HEK293 (cell line): ENCODE results near the gene PDSS2.
"Not testable (repeated sequence)": the region's sequence is repeated elsewhere in the genome, so short reads cannot be mapped to it uniquely, and the experiment has no call there.

Experiments used
- CTCF ChIA-PET: fragments of 350-600 bp; formaldehyde crosslinking; extraction: SDS; loops from one replicate; lab custom pipeline; 2021; ENCODE audit warnings: antibody characterized with exemption; lab: Yijun Ruan, JAX
- POLR2A ChIA-PET: fragments of 300-600 bp; formaldehyde crosslinking; extraction: SDS; loops from one replicate; lab custom pipeline; 2020; ENCODE audit warnings: antibody characterized with exemption, inconsistent platforms; lab: Yijun Ruan, JAX
- H3K27ac ChIP-seq: fragments of 200-500 bp; sonication (Bioruptor generic); 2 replicates; pipeline ENCODE4 v1.5.1; 2014; ENCODE audit warnings: low read depth, low read length, control low read depth, inconsistent platforms; ENCODE audit errors: extremely low read depth
- H3K36me3 ChIP-seq, 2 experiments: fragments of 200-500 bp in 1 of 2; sonication (Bioruptor generic) in 1 of 2; 1 replicate in 1 of 2; 2 replicates in 1 of 2; pipeline ENCODE4 v1.5.1; 2014 to 2017; ENCODE audit warnings: inconsistent platforms in 2 of 2, low read length in 2 of 2; ENCODE audit not compliant: control insufficient read depth in 2 of 2, insufficient read depth in 1 of 2
- H3K4me1 ChIP-seq: fragments of 200-500 bp; sonication (Bioruptor generic); 2 replicates; pipeline ENCODE4 v1.5.1; 2014; ENCODE audit warnings: mild to moderate bottlenecking, low read length, inconsistent platforms; ENCODE audit not compliant: control insufficient read depth, insufficient read depth
- H3K4me3 ChIP-seq: 2 replicates; pipeline ENCODE4 v1.5.1; 2011; ENCODE audit warnings: low read depth, mild to moderate bottlenecking, control low read depth, low read length, moderate library complexity
- H3K9me3 ChIP-seq: fragments of 200-500 bp; sonication (Bioruptor generic); 2 replicates; pipeline ENCODE4 v1.5.1; 2014; ENCODE audit warnings: low read depth, low read length, inconsistent platforms; ENCODE audit not compliant: control insufficient read depth, insufficient read depth
- AEBP2 ChIP-seq: fragments of 450-650 bp; formaldehyde crosslinking; IDR thresholded peaks from 2 replicates; pipeline ENCODE4 v1.5.1; 2016; ENCODE audit warnings: missing biosample characterization, missing genetic modification characterization, borderline replicate concordance
- EGR2 ChIP-seq: fragments of 450-650 bp; formaldehyde crosslinking; IDR thresholded peaks from 2 replicates; pipeline ENCODE4 v1.5.1; 2016; ENCODE audit warnings: low read depth, missing biosample characterization, missing genetic modification characterization
- FEZF1 ChIP-seq: fragments of 450-650 bp; formaldehyde crosslinking; IDR thresholded peaks from 2 replicates; pipeline ENCODE4 v1.5.1; 2016; ENCODE audit warnings: missing biosample characterization, missing genetic modification characterization
- GLI2 ChIP-seq: fragments of 450-650 bp; formaldehyde crosslinking; IDR thresholded peaks from 2 replicates; pipeline ENCODE4; 2017; ENCODE audit warnings: missing biosample characterization, missing genetic modification characterization, low read depth, borderline replicate concordance
- KLF7 ChIP-seq: fragments of 450-650 bp; formaldehyde crosslinking; IDR thresholded peaks from 2 replicates; pipeline ENCODE4 v1.5.1; 2016; ENCODE audit warnings: missing biosample characterization, missing genetic modification characterization, borderline replicate concordance
- PATZ1 ChIP-seq: fragments of 450-650 bp; formaldehyde crosslinking; IDR thresholded peaks from 2 replicates; pipeline ENCODE4 v1.5.1; 2016; ENCODE audit warnings: missing biosample characterization, missing genetic modification characterization
- PRDM6 ChIP-seq: fragments of 450-650 bp; formaldehyde crosslinking; IDR thresholded peaks from 2 replicates; pipeline ENCODE4 v1.5.1; 2017; ENCODE audit warnings: missing biosample characterization, missing genetic modification characterization
- RBAK ChIP-seq: fragments of 450-650 bp; formaldehyde crosslinking; IDR thresholded peaks from 2 replicates; pipeline ENCODE4 v1.5.1; 2016; ENCODE audit warnings: missing biosample characterization, missing genetic modification characterization
- ZBTB11 ChIP-seq: fragments of 450-650 bp; formaldehyde crosslinking; conservative IDR thresholded peaks from 2 replicates; pipeline ENCODE4 v1.5.1; 2016; ENCODE audit warnings: low read depth, missing biosample characterization, missing genetic modification characterization
- ZEB2 ChIP-seq: fragments of 450-650 bp; formaldehyde crosslinking; IDR thresholded peaks from 2 replicates; pipeline ENCODE4 v1.5.1; 2016; ENCODE audit warnings: missing biosample characterization, missing genetic modification characterization
- ZNF140 ChIP-seq: fragments of 450-650 bp; formaldehyde crosslinking; IDR thresholded peaks from 2 replicates; pipeline ENCODE4 v1.5.1; 2016; ENCODE audit warnings: missing biosample characterization, missing genetic modification characterization
- ZNF169 ChIP-seq: fragments of 450-650 bp; formaldehyde crosslinking; IDR thresholded peaks from 2 replicates; pipeline ENCODE4 v1.5.1; 2016; ENCODE audit warnings: missing biosample characterization, missing genetic modification characterization
- ZNF211 ChIP-seq: fragments of 450-650 bp; formaldehyde crosslinking; IDR thresholded peaks from 2 replicates; pipeline ENCODE4 v1.5.1; 2016; ENCODE audit warnings: low read depth, missing biosample characterization, missing genetic modification characterization
- ZNF37A ChIP-seq: fragments of 450-650 bp; IDR thresholded peaks from 2 replicates; pipeline ENCODE4 v1.5.1; 2018; ENCODE audit warnings: missing biosample characterization, missing genetic modification characterization
- ZNF600 ChIP-seq: fragments of 450-650 bp; formaldehyde crosslinking; IDR thresholded peaks from 2 replicates; pipeline ENCODE4 v1.5.1; 2016; ENCODE audit warnings: missing biosample characterization, missing genetic modification characterization
- ZNF654 ChIP-seq: fragments of 450-650 bp; formaldehyde crosslinking; IDR thresholded peaks from 2 replicates; pipeline ENCODE4 v1.5.1; 2016; ENCODE audit warnings: low read depth, missing biosample characterization, missing genetic modification characterization
- ZNF664 ChIP-seq: fragments of 450-650 bp; formaldehyde crosslinking; IDR thresholded peaks from 2 replicates; pipeline ENCODE4 v1.5.1; 2016; ENCODE audit warnings: missing biosample characterization, missing genetic modification characterization
- ZSCAN30 ChIP-seq: fragments of 450-650 bp; IDR thresholded peaks from 2 replicates; pipeline ENCODE4 v1.5.1; 2018; ENCODE audit warnings: missing biosample characterization, mild to moderate bottlenecking, missing genetic modification characterization, moderate library complexity

The PDSS2 gene

GRCh38 chr6:107140581-107140980 lies 318.8 kb downstream of the PDSS2 start:
- H3K4me3 ChIP-seq = no peak overlapping the region
- POLR2A ChIA-PET = interaction anchor here (0.6 kb wide), 1 partner anchor 10 kb away, joined by 3 read pairs; no protein-coding TSS in a partner anchor
- no peak for TF ChIP-seq ZNF211 (tag by site-specific recombination)
- no peak for TF ChIP-seq ZSCAN30
- TF ChIP-seq FEZF1 (tag by site-specific recombination) = no peak
- TF ChIP-seq ZNF169 (tag by site-specific recombination) = no peak
- TF ChIP-seq EGR2 = no peak
- TF ChIP-seq PRDM6 (tag by site-specific recombination) = no peak
- no peak for TF ChIP-seq PATZ1 (tag by site-specific recombination)
- CTCF ChIA-PET = interaction anchor here (0.5 to 1.2 kb wide), 3 partner anchors 11 to 343 kb away, joined by 3 read pairs; no protein-coding TSS in a partner anchor
- peaks cover 3% of the 10 kb centered on the region; the same call in 1 of the 2 replicates for H3K4me1 ChIP-seq
- H3K36me3 ChIP-seq = no peaks in the 10 kb centered on the region
- no peak overlapping the region for H3K27ac ChIP-seq
- no peaks in the 10 kb centered on the region for H3K9me3 ChIP-seq

GRCh38 chr6:107136324-107136723 lies 323.0 kb downstream of the PDSS2 start:
- CTCF ChIA-PET = not testable (repeated sequence)
- POLR2A ChIA-PET = interaction anchor here (0.6 to 1.5 kb wide), 3 partner anchors 9 to 20 kb away, joined by 4 to 6 read pairs (median 5); no protein-coding TSS in a partner anchor

GRCh38 chr6:107135048-107135680 lies 324.2 kb downstream of the PDSS2 start:
- H3K27ac ChIP-seq, H3K9me3 ChIP-seq, H3K36me3 ChIP-seq, H3K4me3 ChIP-seq, CTCF ChIA-PET, H3K4me1 ChIP-seq: not testable (repeated sequence)
- POLR2A ChIA-PET = interaction anchor here (0.7 kb wide), 1 partner anchor 760 kb away, joined by 5 read pairs; no protein-coding TSS in a partner anchor

More at GRCh38 chr6:107136324-107136723, 323.0 kb downstream of the PDSS2 start:
- not testable (repeated sequence) for H3K9me3 ChIP-seq, H3K36me3 ChIP-seq, H3K4me1 ChIP-seq, H3K4me3 ChIP-seq, H3K27ac ChIP-seq

GRCh38 chr6:107132330-107132954 lies 326.9 kb downstream of the PDSS2 start:
- POLR2A ChIA-PET = no interaction called here
- Histone ChIP-seq H3K4me3 (no peak overlapping the region), H3K9me3 (no peaks in the 10 kb centered on the region), H3K4me1 (no peaks in the 10 kb centered on the region), H3K36me3 (no peaks in the 10 kb centered on the region), H3K27ac (no peak overlapping the region)
- CTCF ChIA-PET = interaction anchor here (0.5 to 2.1 kb wide), 17 partner anchors 11 to 1869 kb away, joined by 3 to 6 read pairs (median 3); no protein-coding TSS in a partner anchor
- TF ChIP-seq ZNF654 (tag by site-specific recombination) (peak; percentile 56), ZNF140 (tag by site-specific recombination) (no peak), ZBTB11 (tag by site-specific recombination) (no peak), KLF7 (tag by site-specific recombination) (no peak), GLI2 (tag by site-specific recombination) (no peak), ZNF664 (tag by site-specific recombination) (no peak), ZEB2 (tag by site-specific recombination) (no peak), ZNF600 (tag by site-specific recombination) (peak; percentile 56; the same call in 1 of the 2 replicates), AEBP2 (no peak), ZNF37A (tag by site-specific recombination) (no peak), RBAK (tag by site-specific recombination) (no peak)
